Measurements from ENCODE around the gene CYYR1. TPM values are rescaled to one million over a fixed set of nuclear protein-coding genes. Genes with fewer than 3 reads are reported as not detected.

Gene CYYR1
- total RNA-seq, 6 donors from 2014 or later, result 5.2 to 44.6 (median 11.9) TPM

DNA sequence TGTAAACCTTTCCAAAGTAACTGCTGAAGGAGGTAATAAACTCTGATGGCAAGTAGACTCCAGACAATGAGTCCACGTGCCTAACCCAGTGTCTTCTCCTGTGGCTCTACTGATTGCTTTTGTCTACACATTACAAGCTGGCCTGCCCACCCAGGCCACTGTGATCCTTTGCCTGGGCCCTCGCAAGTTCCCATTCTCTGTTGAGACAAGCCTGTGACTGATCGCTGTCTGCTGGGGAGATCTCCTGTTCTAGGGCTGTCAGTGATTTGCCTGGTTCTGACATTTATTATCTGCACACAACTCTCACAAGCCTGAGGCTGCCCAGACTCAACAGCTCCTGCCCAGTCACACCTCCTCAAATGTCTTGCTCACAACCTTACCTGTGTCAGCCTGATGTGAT, 81.4 kb downstream of the CYYR1 start:
- Histone ChIP-seq H3K27me3 (no peaks in the 10 kb centered on the region), H3K4me3 (no peak overlapping the region), H3K9me3 (no peaks in the 10 kb centered on the region), H3K4me1 (no peaks in the 10 kb centered on the region), H3K36me3 (no peaks in the 10 kb centered on the region), H3K27ac (no peak overlapping the region)
- TF ChIP-seq, protein P1, sequence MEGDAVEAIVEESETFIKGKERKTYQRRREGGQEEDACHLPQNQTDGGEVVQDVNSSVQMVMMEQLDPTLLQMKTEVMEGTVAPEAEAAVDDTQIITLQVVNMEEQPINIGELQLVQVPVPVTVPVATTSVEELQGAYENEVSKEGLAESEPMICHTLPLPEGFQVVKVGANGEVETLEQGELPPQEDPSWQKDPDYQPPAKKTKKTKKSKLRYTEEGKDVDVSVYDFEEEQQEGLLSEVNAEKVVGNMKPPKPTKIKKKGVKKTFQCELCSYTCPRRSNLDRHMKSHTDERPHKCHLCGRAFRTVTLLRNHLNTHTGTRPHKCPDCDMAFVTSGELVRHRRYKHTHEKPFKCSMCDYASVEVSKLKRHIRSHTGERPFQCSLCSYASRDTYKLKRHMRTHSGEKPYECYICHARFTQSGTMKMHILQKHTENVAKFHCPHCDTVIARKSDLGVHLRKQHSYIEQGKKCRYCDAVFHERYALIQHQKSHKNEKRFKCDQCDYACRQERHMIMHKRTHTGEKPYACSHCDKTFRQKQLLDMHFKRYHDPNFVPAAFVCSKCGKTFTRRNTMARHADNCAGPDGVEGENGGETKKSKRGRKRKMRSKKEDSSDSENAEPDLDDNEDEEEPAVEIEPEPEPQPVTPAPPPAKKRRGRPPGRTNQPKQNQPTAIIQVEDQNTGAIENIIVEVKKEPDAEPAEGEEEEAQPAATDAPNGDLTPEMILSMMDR (IDR thresholded peaks at IDR 0.05), result no peak
- TF ChIP-seq POLR2AphosphoS5 (IDR thresholded peaks at IDR 0.05) (no peak), EP300 (IDR thresholded peaks at IDR 0.05) (no peak), POLR2A (IDR thresholded peaks at IDR 0.05) (no peak)
- DNase-seq, result no peak
- ATAC-seq (ENCODE audit: low FRiP score in 2 of 2), result no peak
- WGBS, 2 donors, result 90 to 91% methylated on average over 3 of the region's 3 CpGs

GRCh38 chr21:26490771-26491170, 82.3 kb downstream of the CYYR1 start:
- DNase-seq, result no peak
- TF ChIP-seq POLR2AphosphoS5 (IDR thresholded peaks at IDR 0.05), result no peak
- TF ChIP-seq, protein P1 (IDR thresholded peaks at IDR 0.05), result no peak
- TF ChIP-seq EP300 (IDR thresholded peaks at IDR 0.05), result no peak
- TF ChIP-seq POLR2A (IDR thresholded peaks at IDR 0.05), result no peak
- 51 to 57% methylated on average over 2 of the region's 2 CpGs for WGBS, 2 donors
- Histone ChIP-seq H3K9me3 (no peaks in the 10 kb centered on the region), H3K36me3 (no peaks in the 10 kb centered on the region), H3K4me1 (no peaks in the 10 kb centered on the region), H3K27me3 (no peaks in the 10 kb centered on the region), H3K27ac (no peak overlapping the region), H3K4me3 (no peak overlapping the region)
- ATAC-seq (ENCODE audit: low FRiP score in 2 of 2), result no peak

DNA sequence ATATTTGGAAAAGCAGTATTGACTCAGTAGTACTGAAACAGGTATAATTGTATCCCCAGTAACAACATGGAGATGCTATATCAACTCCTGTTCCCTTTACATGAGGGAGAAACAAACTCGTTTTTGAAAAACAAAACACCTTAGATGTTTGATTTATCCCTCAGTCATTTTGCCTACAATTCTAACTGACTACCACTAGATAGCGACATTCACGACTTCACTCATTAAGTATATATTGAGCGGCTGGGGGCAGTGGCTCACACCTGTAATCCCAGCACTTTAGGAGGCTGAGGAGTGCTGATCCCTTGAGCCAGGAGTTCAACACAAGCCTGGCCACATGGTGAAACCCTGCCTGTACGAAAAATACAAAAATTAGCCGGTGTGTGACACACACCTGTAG, 83.3 kb downstream of the CYYR1 start:
- no peak overlapping the region for H3K4me3 ChIP-seq
- no peaks in the 10 kb centered on the region for H3K36me3 ChIP-seq
- no peak overlapping the region for H3K27ac ChIP-seq
- H3K4me1 ChIP-seq, result no peaks in the 10 kb centered on the region
- H3K9me3 ChIP-seq, result no peaks in the 10 kb centered on the region
- no peak for DNase-seq
- WGBS, 2 donors, result 86 to 95% methylated on average over 6 of the region's 6 CpGs
- ATAC-seq (ENCODE audit: low FRiP score in 2 of 2), result no peak
- TF ChIP-seq, protein P1 (IDR thresholded peaks at IDR 0.05), result no peak
- TF ChIP-seq POLR2AphosphoS5 (IDR thresholded peaks at IDR 0.05) (no peak), EP300 (IDR thresholded peaks at IDR 0.05) (no peak), POLR2A (IDR thresholded peaks at IDR 0.05) (no peak)
- H3K27me3 ChIP-seq, result no peaks in the 10 kb centered on the region

- Histone ChIP-seq H3K27ac (no peak overlapping the region), H3K4me3 (no peak overlapping the region), H3K9me3 (no peaks in the 10 kb centered on the region), H3K36me3 (no peaks in the 10 kb centered on the region), H3K27me3 (no peaks in the 10 kb centered on the region), H3K4me1 (no peaks in the 10 kb centered on the region)
- ATAC-seq (ENCODE audit: low FRiP score in 2 of 2), result no peak
- 91% methylated on average over 4 of the region's 4 CpGs for WGBS, 2 donors
- TF ChIP-seq POLR2AphosphoS5 (IDR thresholded peaks at IDR 0.05) (no peak), POLR2A (IDR thresholded peaks at IDR 0.05) (no peak), EP300 (IDR thresholded peaks at IDR 0.05) (no peak)
- TF ChIP-seq, protein P1 (IDR thresholded peaks at IDR 0.05), result no peak
- DNase-seq, result no peak
These were observed 85.1 kb downstream of the CYYR1 start for GRCh38 chr21:26487981-26488480.

DNA sequence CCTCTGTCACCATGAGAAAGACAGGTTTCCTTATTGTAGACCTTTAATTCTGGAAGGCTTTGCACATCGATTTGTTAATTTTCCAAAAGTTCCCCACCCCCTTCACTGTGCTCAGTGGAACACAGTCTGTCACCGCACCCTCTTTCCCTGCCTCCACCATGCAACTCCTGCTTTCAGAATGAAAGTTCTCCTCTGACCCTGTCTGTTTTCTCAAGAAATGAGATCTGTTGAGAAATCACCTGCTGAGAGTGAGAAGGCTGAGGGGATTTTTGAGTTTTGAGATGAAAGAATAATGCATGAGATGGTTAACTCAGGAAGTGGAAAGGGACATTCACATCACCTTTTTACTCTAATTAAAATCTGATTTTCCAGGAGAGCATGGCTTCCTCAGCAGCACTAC, 99.6 kb downstream of the CYYR1 start:
- TF ChIP-seq POLR2AphosphoS5 (IDR thresholded peaks at IDR 0.05), result no peak
- no peak for TF ChIP-seq POLR2A (IDR thresholded peaks at IDR 0.05)
- TF ChIP-seq EP300 (IDR thresholded peaks at IDR 0.05), result no peak
- TF ChIP-seq, protein P1 (IDR thresholded peaks at IDR 0.05), result no peak
- H3K4me3 ChIP-seq, result no peak overlapping the region
- H3K4me1 ChIP-seq, result no peaks in the 10 kb centered on the region
- H3K27ac ChIP-seq, result no peak overlapping the region
- 93 to 97% methylated on average over 2 of the region's 2 CpGs for WGBS, 2 donors
- H3K27me3 ChIP-seq, result no peaks in the 10 kb centered on the region
- H3K9me3 ChIP-seq, result no peaks in the 10 kb centered on the region
- ATAC-seq (ENCODE audit: low FRiP score in 2 of 2) (no peak), DNase-seq (no peak)
- no peaks in the 10 kb centered on the region for H3K36me3 ChIP-seq

Data from upper lobe of left lung (tissue), 6 donors.